Liver (tissue), 9 donors: ENCODE data around the gene GABBR2. TPM values are rescaled to one million over a fixed set of nuclear protein-coding genes. Genes with fewer than 3 reads are reported as not detected.

ENCODE experiments used
- DNase-seq: peaks from one replicate; pipeline ENCODE4 v3.0.0-alpha.2; 2017; ENCODE audit warnings: low spot score
- H3K27ac ChIP-seq, 2 donors: one replicate each; pipeline ENCODE4 v1.7.0; 2013; ENCODE audit warnings: inconsistent platforms in 2 of 2, low read length in 2 of 2, control low read depth in 1 of 2, low read depth in 1 of 2, mild to moderate bottlenecking in 1 of 2
- H3K27me3 ChIP-seq, 4 donors: one replicate each; pipeline versions ENCODE4 v1.6.1 to v1.7.0; 2013; ENCODE audit warnings: low read length in 3 of 4, inconsistent platforms in 1 of 4, mild to moderate bottlenecking in 1 of 4, moderate library complexity in 1 of 4; ENCODE audit not compliant: control insufficient read depth in 4 of 4, insufficient read depth in 4 of 4
- H3K36me3 ChIP-seq, 4 donors: one replicate each; pipeline versions ENCODE4 v1.6.1 to v1.7.0; 2013; ENCODE audit warnings: low read length in 3 of 4, mild to moderate bottlenecking in 3 of 4, low read depth in 1 of 4, moderate library complexity in 1 of 4; ENCODE audit not compliant: control insufficient read depth in 4 of 4, insufficient read depth in 3 of 4
- H3K4me1 ChIP-seq, 4 donors: one replicate each; pipeline versions ENCODE4 v1.6.1 to v1.7.0; 2013; ENCODE audit warnings: low read length in 3 of 4, mild to moderate bottlenecking in 3 of 4, moderate library complexity in 1 of 4; ENCODE audit not compliant: control insufficient read depth in 4 of 4, insufficient read depth in 4 of 4
- H3K4me3 ChIP-seq, 3 donors: one replicate each; pipeline versions ENCODE4 v1.6.1 to v1.7.0; 2013; ENCODE audit warnings: low read length in 3 of 3, control low read depth in 1 of 3, low read depth in 1 of 3, mild to moderate bottlenecking in 1 of 3
- H3K9ac ChIP-seq, 2 donors: one replicate each; pipeline ENCODE4 v1.7.0; 2013; ENCODE audit warnings: low read length in 2 of 2, mild to moderate bottlenecking in 2 of 2, moderate library complexity in 2 of 2, control low read depth in 1 of 2, low read depth in 1 of 2
- H3K9me3 ChIP-seq, 4 donors: one replicate each; pipeline versions ENCODE4 v1.6.1 to v1.7.0; 2013; ENCODE audit warnings: low read length in 3 of 4; ENCODE audit not compliant: control insufficient read depth in 4 of 4
- ATF3 ChIP-seq: IDR thresholded peaks from 2 replicates; pipeline ENCODE4 v1.6.1; 2016; ENCODE audit warnings: antibody characterized with exemption
- CTCF ChIP-seq: fragments of 150-350 bp; IDR thresholded peaks from 2 replicates; pipeline ENCODE4 v1.5.1; 2017; ENCODE audit warnings: improper control_type of control experiment, low read depth, low read length; ENCODE audit not compliant: missing input control
- EGR1 ChIP-seq, 2 donors: IDR thresholded peaks; 2 replicates each; pipeline ENCODE4 v1.6.1; 2016 to 2018; ENCODE audit warnings: antibody characterized with exemption in 2 of 2, low read depth in 2 of 2
- FOXA1 ChIP-seq: IDR thresholded peaks from 2 replicates; pipeline ENCODE4 v1.6.1; 2016; ENCODE audit warnings: antibody characterized with exemption
- FOXA2 ChIP-seq: IDR thresholded peaks from 2 replicates; pipeline ENCODE4 v1.6.1; 2016; ENCODE audit warnings: antibody characterized with exemption
- GABPA ChIP-seq, 2 donors: IDR thresholded peaks in 1 of 2; conservative IDR thresholded peaks in 1 of 2; 2 replicates each; pipeline ENCODE4 v1.6.1; 2016; ENCODE audit warnings: antibody characterized with exemption in 2 of 2, mild to moderate bottlenecking in 1 of 2, moderate library complexity in 1 of 2
- HNF4A ChIP-seq, 2 donors: conservative IDR thresholded peaks; 2 replicates each; pipeline ENCODE4 v1.6.1; 2016; ENCODE audit warnings: antibody characterized with exemption in 2 of 2, mild to moderate bottlenecking in 2 of 2
- HNF4G ChIP-seq: IDR thresholded peaks from 2 replicates; pipeline ENCODE4 v1.6.1; 2016; ENCODE audit warnings: antibody characterized with exemption
- JUND ChIP-seq, 2 donors: IDR thresholded peaks; 2 replicates each; pipeline ENCODE4 v1.6.1; 2016; ENCODE audit warnings: antibody characterized with exemption in 2 of 2
- MAX ChIP-seq: IDR thresholded peaks from 2 replicates; pipeline ENCODE4 v1.6.1; 2016; ENCODE audit warnings: antibody characterized with exemption
- NR2F2 ChIP-seq: IDR thresholded peaks from 2 replicates; pipeline ENCODE4 v1.6.1; 2016; ENCODE audit warnings: antibody characterized with exemption
- RAD21 ChIP-seq, 2 donors: IDR thresholded peaks; 2 replicates each; pipeline ENCODE4 v1.6.1; 2016; ENCODE audit warnings: antibody characterized with exemption in 2 of 2, mild to moderate bottlenecking in 2 of 2
- REST ChIP-seq: IDR thresholded peaks from 2 replicates; pipeline ENCODE4 v1.6.1; 2016; ENCODE audit warnings: antibody characterized with exemption, mild to moderate bottlenecking
- RXRA ChIP-seq, 2 donors: IDR thresholded peaks; 2 replicates each; pipeline ENCODE4 v1.6.1; 2017 to 2018; ENCODE audit warnings: antibody characterized with exemption in 2 of 2, mild to moderate bottlenecking in 1 of 2
- SP1 ChIP-seq: IDR thresholded peaks from 2 replicates; pipeline ENCODE4 v1.6.1; 2018; ENCODE audit warnings: antibody characterized with exemption, mild to moderate bottlenecking
- TAF1 ChIP-seq: conservative IDR thresholded peaks from 2 replicates; pipeline ENCODE4 v1.6.1; 2016; ENCODE audit warnings: antibody characterized with exemption, mild to moderate bottlenecking
- YY1 ChIP-seq: IDR thresholded peaks from 2 replicates; pipeline ENCODE4 v1.6.1; 2016; ENCODE audit warnings: antibody characterized with exemption, mild to moderate bottlenecking
- ZBTB33 ChIP-seq: IDR thresholded peaks from 2 replicates; pipeline ENCODE4 v1.6.1; 2016; ENCODE audit warnings: antibody characterized with exemption
- WGBS: extraction: QIAGEN DNeasy Blood & Tissue Kit; methylation state at CpG from one replicate; pipeline ENCODE4 v1.1.7; 2013; 5-methylcytosine and 5-hydroxymethylcytosine counted together
- polyA plus RNA-seq, 2 donors: library from polyadenylated mRNA; stranded (reverse) in 1 of 2; unstranded in 1 of 2; fragments of 200-250 nt in 1 of 2; fragments of >200 nt in 1 of 2; fragmentation: Nextera tagmentation in 1 of 2; extraction: Ambion mirVana in 1 of 2; gene quantifications; one replicate each; pipeline versions ENCODE4 v1.2.1 to v1.2.3, GENCODE V29; 2013 to 2015
- total RNA-seq, 2 donors: library from RNA; depleted of rRNA; stranded (reverse); fragments of >200 nt; gene quantifications; one replicate each; pipeline ENCODE4 v1.2.3, GENCODE V29; 2014
- donor health status: healthy.
- donor health status: healthy.
- donor health status: healthy.
- donor health status: healthy.
- donor health status: healthy.

GABBR2 gene
- total and polyA plus RNA-seq, 4 donors, result 0.03 to 0.23 (median 0.08) TPM; not detected in 1

GRCh38 chr9:98751210-98751609 lies 42.5 kb upstream of the GABBR2 start:
- WGBS, result 90% methylated on average over 2 of the region's 2 CpGs
- H3K27ac ChIP-seq, result no peak overlapping the region
- peaks cover 0 to 11% (median 3%) of the 10 kb centered on the region in 4 donors for H3K36me3 ChIP-seq
- TF ChIP-seq TAF1 (no peak), MAX (no peak), NR2F2 (no peak), EGR1 (IDR thresholded peaks at IDR 0.05; ENCODE audit: low read depth in 2 of 2) (no peak), RAD21 (IDR thresholded peaks at IDR 0.05) (no peak), FOXA1 (no peak), RXRA (IDR thresholded peaks at IDR 0.05) (no peak), JUND (IDR thresholded peaks at IDR 0.05) (no peak), SP1 (no peak), FOXA2 (no peak), GABPA (IDR thresholded peaks at IDR 0.05 in 1 of 2, conservative IDR thresholded peaks at IDR 0.05 in 1 of 2) (no peak), ZBTB33 (no peak), ATF3 (no peak), REST (no peak), HNF4A (conservative IDR thresholded peaks at IDR 0.05) (no peak), YY1 (no peak), HNF4G (no peak), CTCF (no peak)
- H3K4me1 ChIP-seq, result no peaks in the 10 kb centered on the region
- no peak for DNase-seq
- no peaks in the 10 kb centered on the region for H3K9me3 ChIP-seq
- H3K27me3 ChIP-seq, result no peaks in the 10 kb centered on the region
- no peak overlapping the region for H3K9ac ChIP-seq
- no peak overlapping the region for H3K4me3 ChIP-seq
